WTC11 (cell line): ENCODE results near the gene ACKR3.

ENCODE experiments used
- CBFB ChIP-seq: sonication (generic); formaldehyde crosslinking; IDR thresholded peaks from 2 replicates; pipeline ENCODE4 v1.8.1; 2022; ENCODE audit warnings: mild to moderate bottlenecking, low read depth, missing genetic modification reagents
- CTCF ChIP-seq: fragments of 200-600 bp; IDR thresholded peaks from 2 replicates; pipeline ENCODE4 v1.8.0; 2022; ENCODE audit warnings: antibody characterized with exemption
- E2F1 ChIP-seq: sonication (generic); formaldehyde crosslinking; IDR thresholded peaks from 2 replicates; pipeline ENCODE4 v1.8.0; 2022; ENCODE audit warnings: mild to moderate bottlenecking, missing genetic modification reagents
- ESRRA ChIP-seq: sonication (generic); formaldehyde crosslinking; IDR thresholded peaks from 2 replicates; pipeline ENCODE4 v1.8.1; 2022; ENCODE audit warnings: mild to moderate bottlenecking, missing genetic modification reagents, borderline replicate concordance
- FOXK1 ChIP-seq: sonication (generic); formaldehyde crosslinking; IDR thresholded peaks from 2 replicates; pipeline ENCODE4 v1.8.0; 2022; ENCODE audit warnings: mild to moderate bottlenecking, moderate library complexity, missing genetic modification reagents
- IRF2 ChIP-seq: sonication (generic); formaldehyde crosslinking; IDR thresholded peaks from 2 replicates; pipeline ENCODE4 v1.8.0; 2022; ENCODE audit warnings: low read depth, missing genetic modification reagents, borderline replicate concordance
- NR3C1 ChIP-seq: sonication (generic); formaldehyde crosslinking; conservative IDR thresholded peaks from 2 replicates; pipeline ENCODE4 v1.8.1; 2023; ENCODE audit warnings: low read depth, mild to moderate bottlenecking, missing genetic modification reagents
- PRRX2 ChIP-seq: fragments of 250-450 bp; sonication (Bioruptor Pico); IDR thresholded peaks from 2 replicates; pipeline ENCODE4 v1.8.0; 2021; ENCODE audit warnings: mild to moderate bottlenecking
- STAT6 ChIP-seq: sonication (generic); formaldehyde crosslinking; conservative IDR thresholded peaks from 2 replicates; pipeline ENCODE4 v1.8.1; 2023; ENCODE audit warnings: mild to moderate bottlenecking, low read depth, missing genetic modification reagents, moderate library complexity
- TEAD1 ChIP-seq: sonication (generic); formaldehyde crosslinking; IDR thresholded peaks from 2 replicates; pipeline ENCODE4 v1.8.0; 2022; ENCODE audit warnings: mild to moderate bottlenecking, missing genetic modification reagents
- TEAD4 ChIP-seq: sonication (generic); formaldehyde crosslinking; IDR thresholded peaks from 2 replicates; pipeline ENCODE4 v1.8.0; 2022; ENCODE audit warnings: mild to moderate bottlenecking, missing genetic modification reagents
- USF1 ChIP-seq: sonication (generic); formaldehyde crosslinking; IDR thresholded peaks from 2 replicates; pipeline ENCODE4 v1.8.0; 2022; ENCODE audit warnings: mild to moderate bottlenecking, missing genetic modification reagents
- ZNF281 ChIP-seq: sonication (generic); formaldehyde crosslinking; IDR thresholded peaks from 2 replicates; pipeline ENCODE4 v1.8.0; 2023; ENCODE audit warnings: mild to moderate bottlenecking, missing genetic modification reagents
- TF ChIP-seq, protein P1 (sequence below): sonication (generic); formaldehyde crosslinking; IDR thresholded peaks from 2 replicates; pipeline ENCODE4 v1.8.0; 2022; ENCODE audit warnings: mild to moderate bottlenecking, missing genetic modification reagents

DNA sequence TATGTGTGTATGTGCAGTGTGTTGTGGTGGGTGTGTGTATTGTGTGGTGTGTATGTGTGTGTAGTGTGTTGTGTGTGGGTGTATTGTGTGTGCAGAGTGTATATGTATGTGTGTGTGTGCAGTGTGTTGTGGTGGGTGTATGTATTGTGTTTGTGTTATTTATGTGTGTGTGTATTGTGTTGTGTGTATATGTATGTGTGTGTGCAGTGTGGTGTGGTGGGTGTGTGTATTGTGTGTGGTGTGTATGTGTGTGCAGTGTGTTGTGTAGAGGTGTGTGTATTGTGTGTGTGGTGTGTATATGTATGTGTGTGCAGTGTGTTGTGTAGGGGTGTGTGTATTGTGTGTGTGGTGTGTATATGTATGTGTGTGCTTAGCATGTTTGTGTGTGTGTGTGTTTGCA lies 24.3 kb downstream of the ACKR3 start:
- TF ChIP-seq CTCF (no peak), NR3C1 (CRISPR knock-in tag) (no peak), CBFB (no peak), USF1 (CRISPR knock-in tag) (no peak), FOXK1 (no peak), ESRRA (CRISPR knock-in tag) (no peak), PRRX2 (CRISPR knock-in tag) (no peak), IRF2 (CRISPR knock-in tag) (no peak), ZNF281 (CRISPR knock-in tag) (no peak), E2F1 (CRISPR knock-in tag) (no peak), TEAD1 (CRISPR knock-in tag) (no peak), TEAD4 (no peak), STAT6 (CRISPR knock-in tag) (no peak)
- TF ChIP-seq, protein P1, sequence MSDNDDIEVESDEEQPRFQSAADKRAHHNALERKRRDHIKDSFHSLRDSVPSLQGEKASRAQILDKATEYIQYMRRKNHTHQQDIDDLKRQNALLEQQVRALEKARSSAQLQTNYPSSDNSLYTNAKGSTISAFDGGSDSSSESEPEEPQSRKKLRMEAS (CRISPR knock-in tag): no peak
